Islet of Langerhans (tissue), 1 donor: ENCODE measurements around the gene MAGI1.

Source experiments
- FAIRE-seq: peaks from one replicate; lab custom pipeline; 2011; peaks lifted over from hg19 to GRCh38; lab: Jason Lieb, UNC

The MAGI1 gene

DNA sequence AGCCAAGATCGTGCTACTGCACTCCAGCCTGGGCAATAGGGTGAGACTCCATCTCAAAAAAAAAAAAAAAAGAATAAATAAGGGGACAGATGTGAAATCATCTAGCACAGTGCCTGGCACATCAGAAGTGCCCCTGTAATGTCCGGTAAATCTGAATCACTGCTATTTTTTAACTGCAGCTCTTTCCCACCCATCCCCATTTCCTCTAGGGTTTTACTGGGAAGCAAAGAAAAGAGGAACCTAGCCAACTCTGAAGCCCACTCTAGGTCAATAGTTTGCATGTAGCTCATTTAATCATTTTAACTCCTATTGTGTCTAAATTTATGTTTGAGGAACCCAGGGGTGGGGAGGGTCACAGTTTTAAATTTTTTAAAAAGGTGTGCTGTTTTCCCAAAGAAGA lies 26.0 kb downstream of the MAGI1 start:
- no peak for FAIRE-seq

DNA sequence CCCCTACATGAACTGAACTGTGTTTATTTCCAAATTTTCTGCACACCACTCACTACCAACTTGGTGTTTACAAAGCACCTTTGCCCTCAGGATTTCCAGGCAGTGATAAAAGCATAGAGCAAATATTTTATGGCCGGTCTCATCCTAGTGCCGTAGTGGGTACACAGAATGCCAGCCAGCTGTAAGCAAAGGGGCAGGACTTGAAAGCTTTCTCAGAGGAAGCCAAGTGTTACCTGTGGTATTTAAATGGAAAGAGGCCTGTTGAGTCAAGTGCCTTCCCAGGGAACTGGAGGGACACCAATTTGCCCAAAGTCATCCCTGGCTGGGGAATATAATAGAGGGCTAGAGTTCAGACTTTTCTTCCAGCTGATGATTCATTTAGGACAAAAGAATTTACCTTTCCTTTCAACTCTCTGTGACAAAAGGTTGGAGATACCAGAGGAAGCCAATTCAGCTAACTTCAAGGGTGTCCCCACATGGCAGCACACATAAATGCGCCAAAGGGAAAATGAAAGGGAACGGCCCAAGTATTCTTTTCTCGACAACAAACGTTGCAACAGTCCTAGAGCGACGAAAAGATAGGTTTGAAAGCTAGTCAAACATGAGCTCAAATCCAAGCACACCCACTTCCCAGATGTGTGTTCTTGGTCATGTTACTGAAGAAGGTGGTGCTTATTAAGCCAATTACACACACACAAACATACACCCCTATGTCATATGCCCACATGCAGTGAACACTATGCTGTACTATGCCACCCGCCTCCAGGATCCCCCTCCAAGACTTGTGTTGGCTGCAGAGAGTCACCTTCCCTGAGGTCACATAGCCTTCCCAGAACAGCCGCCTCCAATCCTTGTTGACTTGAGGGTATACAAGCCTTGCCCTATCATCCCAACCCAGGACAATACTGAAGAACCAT lies 27.7 kb downstream of the MAGI1 start:
- no peak for FAIRE-seq

DNA sequence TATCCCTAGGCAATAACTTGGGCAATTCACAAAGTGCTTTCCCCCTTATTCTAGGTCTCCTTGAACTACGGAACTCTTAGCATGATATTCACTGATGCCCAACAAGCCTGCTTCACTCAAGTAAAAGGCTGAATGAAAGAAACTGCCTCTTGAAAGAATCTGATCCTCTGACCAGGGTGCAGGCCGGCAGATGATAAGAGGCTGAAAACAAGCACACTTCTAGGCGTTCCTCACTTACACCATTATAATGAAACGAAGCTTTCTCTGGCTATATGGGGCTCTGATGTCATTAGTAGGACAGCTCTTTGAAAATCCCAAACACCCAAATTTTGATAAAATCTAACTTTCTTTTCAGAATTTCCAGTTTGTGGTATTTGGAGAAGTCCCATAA lies 28.4 kb downstream of the MAGI1 start:
- peak; percentile 33 for FAIRE-seq

DNA sequence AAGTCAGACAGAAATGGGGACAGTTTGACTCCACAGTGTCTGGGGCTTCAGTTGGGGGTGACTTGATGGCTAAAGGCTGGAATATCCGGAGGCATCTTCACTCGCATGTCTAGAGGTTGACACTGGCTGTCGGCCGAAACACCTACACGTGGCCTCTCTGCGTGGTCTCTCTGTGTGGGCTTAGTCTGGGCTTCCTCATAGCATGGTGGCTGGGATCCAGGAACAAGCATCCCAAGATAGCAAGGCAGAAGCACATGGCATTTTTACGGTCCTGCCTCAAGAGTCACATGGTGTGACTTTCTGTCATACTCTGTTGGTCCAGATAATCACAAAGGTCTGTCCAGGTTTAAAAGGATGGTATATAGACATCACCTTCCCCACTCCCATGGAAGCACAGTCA lies 34.5 kb downstream of the MAGI1 start:
- FAIRE-seq = no peak

DNA sequence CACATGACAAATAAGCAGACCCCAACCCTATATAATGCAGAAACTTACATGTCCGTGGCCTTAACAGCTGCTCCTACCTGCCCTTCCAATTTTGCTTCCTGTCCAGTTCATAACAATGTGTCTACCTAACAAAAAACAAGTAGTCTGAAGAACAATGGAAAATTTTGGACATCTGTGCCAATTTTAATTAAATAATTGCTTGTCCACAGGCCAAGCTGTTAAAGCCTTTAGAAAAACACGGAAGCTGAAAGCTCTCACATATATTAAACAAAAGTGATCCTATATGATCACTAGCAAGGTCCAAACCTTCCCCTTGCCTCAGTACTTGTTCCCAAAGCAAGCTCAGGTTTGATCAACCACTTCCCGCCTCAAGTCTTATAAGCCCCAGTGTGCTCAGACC lies 37.1 kb downstream of the MAGI1 start:
- FAIRE-seq = no peak

DNA sequence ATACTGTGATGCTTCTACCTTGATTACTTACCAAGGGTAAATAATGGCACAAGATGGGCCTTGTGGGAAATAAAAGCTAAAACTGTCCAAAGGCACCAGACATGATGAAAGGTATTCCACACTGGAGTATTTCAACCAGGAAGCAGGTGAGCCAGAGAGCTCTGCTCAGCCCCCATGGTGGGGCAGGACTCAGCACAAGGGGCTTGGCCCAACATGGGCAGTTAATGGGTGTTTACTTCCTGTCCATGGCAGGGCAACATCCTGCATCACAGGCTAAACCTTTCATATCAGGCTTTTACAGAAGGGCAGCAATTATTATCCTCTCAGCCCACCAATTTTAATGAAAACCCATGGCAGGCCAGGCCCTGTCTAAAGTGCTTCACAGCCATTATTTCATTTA lies 38.2 kb downstream of the MAGI1 start:
- FAIRE-seq = no peak

DNA sequence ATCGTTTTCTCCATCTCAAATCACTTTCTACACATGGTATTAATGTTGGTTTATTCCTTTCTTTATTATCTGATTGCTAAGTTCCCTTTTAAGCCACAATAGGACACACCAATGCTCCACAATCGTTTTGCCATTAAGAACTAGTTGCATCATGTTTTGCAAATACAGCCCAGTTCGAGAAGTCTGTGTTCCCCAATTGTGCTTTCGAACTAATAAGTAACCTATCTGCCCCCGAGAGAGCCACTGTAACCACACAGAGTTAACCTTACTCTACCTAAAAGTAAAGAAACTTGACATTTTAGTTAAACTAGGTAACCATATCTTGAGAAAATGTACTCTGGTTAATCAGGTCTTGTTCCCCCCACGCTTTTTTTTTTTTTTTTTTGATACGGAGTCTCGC lies 39.1 kb downstream of the MAGI1 start:
- no peak for FAIRE-seq

DNA sequence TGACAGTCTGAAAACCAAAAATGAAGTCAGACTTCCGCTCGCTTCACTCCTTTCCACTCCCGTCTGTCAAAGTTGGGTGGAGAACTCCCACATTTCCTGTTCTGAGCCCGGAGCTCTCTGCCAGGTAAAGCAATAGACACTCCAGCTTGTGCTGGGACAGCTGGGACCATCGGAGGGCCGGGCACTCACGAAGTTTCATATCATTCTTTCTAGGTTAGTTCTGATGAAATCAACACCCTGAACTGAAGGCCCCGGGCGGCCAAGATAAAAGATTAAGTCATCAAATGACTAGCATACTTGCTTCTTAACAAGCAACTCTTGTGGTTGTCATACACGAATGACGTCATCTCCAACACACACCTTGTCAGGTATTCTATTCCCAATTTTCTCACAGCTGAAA lies 42.1 kb downstream of the MAGI1 start:
- no peak for FAIRE-seq

DNA sequence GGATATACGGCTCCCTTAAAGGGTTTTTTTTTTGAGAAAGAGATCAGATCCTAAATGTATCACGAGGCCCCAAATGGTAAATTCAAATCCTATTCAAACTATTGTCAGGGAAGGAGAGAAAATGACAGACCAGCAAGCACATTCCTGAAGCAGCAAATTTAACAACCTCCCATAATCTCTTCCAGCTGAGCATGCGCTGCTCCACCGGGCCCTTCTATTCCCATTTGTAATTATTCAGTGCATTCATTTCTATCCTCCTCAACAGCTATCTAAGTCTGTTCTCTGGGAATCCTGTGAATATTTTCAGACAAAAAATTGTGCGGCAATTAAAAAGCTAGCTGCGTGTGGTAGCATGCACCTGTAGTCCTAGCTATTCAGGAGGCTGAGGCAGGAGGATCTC lies 43.2 kb downstream of the MAGI1 start:
- FAIRE-seq = no peak

DNA sequence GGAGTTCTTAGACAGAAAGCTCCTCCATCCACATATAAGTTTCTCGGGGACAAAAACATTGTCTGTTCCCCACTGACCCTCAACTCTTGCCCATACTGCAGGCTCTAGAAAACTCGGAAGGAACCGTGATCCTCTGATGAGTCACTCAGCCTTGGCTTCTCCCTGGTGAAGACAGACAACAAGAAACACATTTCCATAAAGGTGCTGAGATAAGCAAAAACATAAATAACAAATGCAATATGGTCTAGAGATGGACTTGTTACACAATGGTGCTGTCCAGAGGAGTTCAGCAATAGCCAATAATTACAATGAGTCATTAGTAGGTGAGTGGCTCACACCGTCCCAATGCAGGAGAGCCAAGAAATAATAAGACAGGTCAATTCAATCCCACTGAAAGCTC lies 43.7 kb downstream of the MAGI1 start:
- FAIRE-seq = no peak

DNA sequence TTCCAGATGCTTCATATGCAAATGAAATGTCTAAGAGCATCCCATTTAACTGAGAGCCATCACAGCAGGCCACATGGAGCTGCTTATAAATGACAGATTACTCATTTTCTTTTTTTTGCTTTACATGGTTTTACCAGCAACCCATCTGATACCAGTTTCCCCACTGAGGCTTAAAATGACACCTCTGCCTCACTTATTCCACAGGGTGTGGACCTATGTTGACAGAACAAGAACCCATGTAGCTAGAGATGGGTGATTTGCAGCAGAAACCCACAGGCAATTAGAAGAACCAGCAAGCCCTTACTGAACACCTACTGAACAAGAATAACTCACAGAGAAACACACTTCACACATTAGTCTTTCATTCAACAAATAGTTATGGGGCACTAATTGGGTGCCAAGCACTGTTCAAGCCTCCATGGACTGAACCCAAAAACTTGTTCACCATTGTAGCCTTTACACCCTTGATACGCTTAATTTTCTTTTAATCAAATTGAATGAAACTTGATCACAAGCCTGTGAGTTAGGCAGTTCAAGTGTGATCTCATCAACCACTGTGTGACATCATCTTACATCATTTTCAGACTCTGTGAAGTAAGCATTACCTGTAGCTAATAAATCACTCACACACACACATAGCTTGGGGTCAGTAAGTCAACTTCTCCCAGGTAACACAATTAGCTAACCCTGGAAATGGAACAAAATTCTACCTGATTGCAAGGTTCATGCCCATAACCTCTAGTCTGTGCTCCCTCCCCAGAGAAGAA lies 45.4 kb downstream of the MAGI1 start:
- FAIRE-seq = no peak

DNA sequence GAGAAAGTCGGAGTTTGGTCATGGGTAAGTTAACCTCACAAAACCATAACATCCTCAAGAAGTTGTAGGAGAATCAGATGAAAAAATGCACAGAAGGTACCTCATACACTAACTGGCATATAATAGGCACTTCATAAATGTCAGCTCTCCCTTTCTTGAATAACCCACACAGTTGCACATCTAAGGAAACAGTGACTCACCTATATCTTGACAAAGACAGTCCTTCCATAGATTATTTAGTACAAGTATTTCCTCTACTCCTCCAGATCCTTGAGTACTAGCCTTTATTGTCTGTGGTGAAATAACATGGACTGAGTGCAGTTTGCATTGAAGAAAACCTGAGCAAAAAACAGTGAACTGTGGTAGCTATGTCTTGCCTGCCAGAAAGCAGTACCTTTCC lies 46.6 kb downstream of the MAGI1 start:
- no peak for FAIRE-seq

DNA sequence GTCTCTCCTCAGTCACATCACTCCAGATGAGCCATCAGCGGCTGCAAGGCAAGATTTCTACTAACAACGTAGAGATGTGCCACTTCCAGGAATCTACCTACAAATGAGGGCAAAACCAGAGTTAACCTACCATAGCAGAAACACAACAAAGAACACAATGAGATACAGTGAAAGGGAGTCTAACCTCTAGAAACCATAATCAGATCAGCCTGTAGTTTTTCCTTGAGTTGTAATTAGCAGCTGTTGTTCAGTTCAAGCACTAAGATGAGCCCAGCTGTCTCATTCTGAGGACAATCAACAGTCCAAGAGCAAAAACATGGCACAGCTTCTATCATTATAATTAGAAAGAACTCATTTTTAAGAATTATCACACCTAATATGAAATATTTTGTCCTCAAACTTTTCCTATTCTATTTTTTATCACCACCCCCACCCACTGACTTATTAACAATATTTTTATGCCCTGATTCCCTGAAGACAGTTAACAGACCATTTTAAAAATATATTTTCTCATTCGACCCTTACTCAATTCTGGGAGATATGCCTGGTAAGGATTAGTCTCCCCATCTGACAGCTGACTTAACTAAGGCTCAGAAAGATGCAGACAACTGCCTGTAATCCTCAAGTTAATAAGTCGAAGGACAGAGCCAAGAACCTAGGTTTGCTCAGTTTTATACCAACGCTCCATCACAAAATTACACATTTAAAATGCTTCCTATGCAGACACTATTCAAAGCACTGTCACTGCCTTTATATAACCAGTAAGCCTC lies 50.1 kb downstream of the MAGI1 start:
- no peak for FAIRE-seq

DNA sequence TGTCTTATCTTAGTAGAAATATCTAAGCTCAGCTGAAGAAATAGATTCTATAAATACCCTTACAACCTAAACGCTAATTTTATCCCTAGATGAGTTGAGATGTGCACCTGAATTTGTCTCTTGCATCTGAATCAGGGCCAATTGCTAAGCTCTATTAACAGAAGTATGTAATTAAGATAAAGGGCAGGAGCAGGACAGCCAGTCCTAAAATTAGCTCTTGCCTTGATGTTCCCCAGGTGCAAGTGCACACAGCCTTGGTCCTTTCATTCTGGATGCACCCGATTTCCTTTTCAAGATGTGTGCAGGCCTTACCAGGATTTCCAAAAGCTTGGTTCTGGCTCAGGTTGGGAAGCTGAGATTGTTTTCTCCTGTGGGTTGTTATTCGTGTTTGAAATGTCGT lies 52.4 kb downstream of the MAGI1 start:
- FAIRE-seq = no peak

DNA sequence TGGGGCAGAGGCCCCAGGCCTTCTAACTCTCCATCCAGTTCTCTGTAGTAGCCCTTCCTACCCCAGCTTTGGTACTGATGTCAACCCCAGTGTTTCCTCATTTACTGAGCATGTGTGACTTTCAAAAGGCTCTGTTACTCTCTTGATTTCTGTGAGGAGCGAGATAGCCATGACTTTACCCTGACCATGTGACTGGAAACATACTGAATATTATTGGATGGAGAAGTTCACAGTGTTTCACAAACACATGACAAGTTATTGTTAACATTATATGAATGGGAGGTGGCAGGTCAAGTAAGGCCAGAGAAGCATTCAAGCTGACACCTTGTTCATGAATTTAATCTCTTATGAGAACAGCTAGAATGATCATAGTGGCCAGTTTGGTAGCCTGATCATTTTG lies 53.7 kb downstream of the MAGI1 start:
- FAIRE-seq = no peak

DNA sequence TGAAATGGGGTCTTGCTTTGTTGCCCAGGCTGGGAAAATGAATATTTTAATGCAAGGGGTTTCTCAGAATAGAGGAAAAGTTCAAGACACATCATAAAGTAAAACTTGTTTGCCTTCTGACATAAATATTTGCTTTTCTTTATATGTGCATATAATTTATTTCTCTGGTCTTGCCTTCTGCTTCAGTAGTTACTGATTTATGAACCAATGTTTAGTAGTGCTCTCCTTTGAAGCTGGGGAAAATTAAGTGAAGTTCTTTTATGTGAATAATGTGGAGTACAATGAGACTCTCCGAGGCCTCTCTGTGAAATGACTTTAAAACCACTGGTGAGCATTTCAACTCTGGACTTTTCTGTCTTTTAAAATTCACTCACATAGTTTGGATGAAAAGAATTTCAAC lies 55.6 kb downstream of the MAGI1 start:
- FAIRE-seq = peak; percentile 69

DNA sequence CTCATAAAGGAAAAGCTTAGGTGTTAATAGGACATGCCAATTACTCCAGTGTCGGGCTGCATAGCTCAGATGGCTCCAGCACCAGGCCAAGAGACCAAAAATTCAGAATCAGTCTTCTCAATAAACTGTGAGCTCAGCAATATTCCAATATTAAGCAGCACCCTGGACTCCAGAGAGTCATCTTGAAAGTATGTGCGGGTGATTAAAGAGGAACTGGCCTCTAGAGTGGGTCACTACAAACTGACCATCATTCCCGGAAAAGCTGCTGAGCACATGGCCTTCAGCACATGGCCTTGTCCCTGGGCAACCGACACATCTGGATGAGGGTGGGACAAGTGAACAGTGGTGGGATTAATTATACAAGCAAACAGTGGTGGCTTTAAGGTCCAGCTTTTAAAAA lies 59.0 kb downstream of the MAGI1 start:
- no peak for FAIRE-seq

DNA sequence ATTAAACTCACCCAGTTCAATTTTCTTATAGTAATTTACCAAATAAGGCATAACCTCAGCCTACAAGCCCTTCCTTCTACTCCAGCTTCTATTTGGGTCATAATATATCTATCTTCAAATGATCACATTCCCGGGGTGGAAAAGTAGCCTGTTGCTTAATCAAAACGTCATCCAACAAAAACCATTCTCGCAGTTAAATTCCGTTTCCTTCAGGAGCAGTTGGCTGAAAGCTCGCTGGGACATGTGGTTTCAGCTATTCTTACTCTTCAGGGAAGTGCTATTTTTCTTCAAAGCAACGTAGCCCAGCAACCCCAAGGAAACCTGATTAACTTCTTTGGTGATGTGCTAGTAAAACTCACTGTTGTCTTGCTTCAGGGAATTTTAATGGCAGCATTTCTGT lies 59.6 kb downstream of the MAGI1 start:
- FAIRE-seq = no peak

DNA sequence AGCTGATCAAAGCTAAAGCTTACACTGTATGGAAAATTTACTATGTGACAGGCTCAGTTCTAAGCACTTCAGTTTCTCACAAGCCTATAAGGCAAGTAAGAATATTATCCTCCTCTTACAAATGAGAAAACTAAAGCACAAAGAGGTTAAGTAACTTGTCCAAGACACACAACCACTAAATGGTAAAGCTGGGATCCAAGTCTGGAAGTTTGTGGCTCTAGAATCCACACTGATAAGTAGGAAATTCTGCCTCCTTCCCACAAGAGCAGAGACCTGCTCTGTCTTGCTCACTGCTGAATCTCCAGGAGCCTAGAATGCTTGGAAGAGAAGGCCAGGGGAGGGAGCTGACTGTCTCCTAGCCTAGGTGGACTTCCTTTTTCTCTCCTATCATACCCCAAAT lies 60.6 kb downstream of the MAGI1 start:
- FAIRE-seq = no peak

DNA sequence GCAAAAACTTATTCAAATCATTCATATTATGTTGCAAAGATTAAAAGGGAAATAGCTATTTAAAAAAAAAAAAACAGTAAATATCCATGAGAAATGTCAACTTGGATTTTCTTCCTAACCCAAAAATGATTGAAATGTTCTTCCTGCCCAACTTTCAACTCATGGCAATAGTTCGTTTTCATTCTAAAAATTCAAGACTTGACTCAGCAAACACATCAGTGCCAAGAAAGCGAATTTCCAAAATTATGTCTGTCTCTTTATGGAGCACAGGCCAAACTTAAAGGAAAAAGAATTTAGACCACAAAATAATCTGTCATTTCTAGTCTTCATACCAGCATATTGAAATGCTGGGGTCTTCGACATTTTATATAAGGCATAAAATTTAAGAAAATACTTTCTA lies 63.7 kb downstream of the MAGI1 start:
- FAIRE-seq = no peak

DNA sequence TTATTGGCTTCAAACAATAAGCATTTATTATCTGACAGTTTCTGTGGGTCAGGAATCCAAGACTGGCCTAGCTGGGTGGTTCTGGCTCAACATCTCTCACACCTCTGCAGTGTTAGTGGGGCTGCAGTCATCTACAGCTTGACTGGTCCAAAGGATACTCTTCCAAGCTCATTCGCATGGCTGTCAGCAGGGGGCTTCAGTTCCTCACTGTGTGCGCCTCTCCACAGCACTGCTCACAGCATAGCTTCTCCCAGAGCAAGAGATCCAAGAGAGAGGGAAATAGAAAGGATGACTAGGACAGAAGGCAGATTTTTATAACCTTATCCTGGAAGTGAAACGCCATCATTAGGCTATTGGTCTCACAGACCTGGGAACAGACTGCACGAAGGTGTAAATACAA lies 64.2 kb downstream of the MAGI1 start:
- FAIRE-seq = no peak

DNA sequence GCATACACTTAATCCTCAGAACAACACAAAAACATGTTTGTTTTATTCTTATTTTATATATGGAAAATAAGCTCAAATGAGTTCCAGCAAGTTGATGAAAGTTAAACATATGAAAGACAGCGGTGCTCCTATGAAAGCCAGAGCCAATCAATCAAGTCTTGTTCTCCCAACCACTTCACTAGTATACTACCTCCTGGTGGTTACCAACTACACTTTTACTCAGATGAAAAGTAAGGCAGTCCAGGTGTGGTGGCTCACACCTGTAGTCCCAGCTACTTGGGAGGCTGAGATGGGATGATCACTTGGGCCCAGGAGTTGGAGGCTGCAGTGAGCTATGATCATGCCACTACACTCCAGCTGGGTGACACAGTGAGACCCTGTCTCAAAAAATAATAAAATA lies 66.0 kb downstream of the MAGI1 start:
- FAIRE-seq = no peak
